GM12878 (cell line): ENCODE data around the gene FNDC3A. TPM values are rescaled to one million over a fixed set of nuclear protein-coding genes. Genes with fewer than 3 reads are reported as not detected.

Experiments
- ATAC-seq: fragments of 200-7000 bp; cut with Tn5 transposase; 3 replicates; pipeline ENCODE4 v1.9.1; 2020; ENCODE audit warnings: mild to moderate bottlenecking, moderate library complexity
- BruUV-seq: library from RNA; stranded (reverse); fragments of 400-500 nt; replicated peaks from 2 replicates; lab custom pipeline; 2021; lab: Mats Ljungman, UMichigan
- CTCF ChIA-PET: fragments of 300-600 bp; sonication (Branson Sonifier 250); formaldehyde crosslinking; extraction: SDS; loops from one replicate; lab custom pipeline; 2021; ENCODE audit warnings: inconsistent platforms; lab: Yijun Ruan, JAX
- POLR2A ChIA-PET: fragments of 350-600 bp; formaldehyde crosslinking; extraction: SDS; loops from one replicate; lab custom pipeline; 2021; ENCODE audit warnings: inconsistent platforms; lab: Charles Lee
- RAD21 ChIA-PET: fragments of 300-600 bp; sonication (Branson Sonifier 250); formaldehyde crosslinking; loops from one replicate; lab custom pipeline; 2023; ENCODE audit warnings: antibody characterized with exemption; ENCODE audit not compliant: unreplicated experiment; lab: Charles Lee
- SMC1A ChIA-PET: fragments of 300-600 bp; sonication (Branson Sonifier 250); formaldehyde crosslinking; loops from one replicate; lab custom pipeline; 2023; ENCODE audit not compliant: unreplicated experiment, uncharacterized antibody; lab: Charles Lee
- DNase-seq: peaks from one replicate; pipeline ENCODE4 v3.0.0-alpha.2; 2011; ENCODE audit warnings: low read depth, low spot score
- FAIRE-seq: peaks from 3 replicates; lab custom pipeline; 2011; peaks lifted over from hg19 to GRCh38; lab: Jason Lieb, UNC
- H2AFZ ChIP-seq: 2 replicates; pipeline ENCODE4 v1.6.0; 2011; ENCODE audit warnings: low read depth, low read length, control low read depth; ENCODE audit not compliant: control insufficient read depth
- H3K27ac ChIP-seq: 2 replicates; pipeline ENCODE4 v1.5.1; 2011; ENCODE audit warnings: control low read depth; ENCODE audit not compliant: control insufficient read depth, insufficient read depth
- H3K27me3 ChIP-seq, 2 experiments: replicated peaks in 1 of 2; 2 replicates each; pipeline versions ENCODE4 v1.6.0 to v1.6.1; 2011; ENCODE audit warnings: low read length in 1 of 2; ENCODE audit not compliant: control insufficient read depth in 2 of 2, insufficient read depth in 2 of 2
- H3K36me3 ChIP-seq, 2 experiments: 2 replicates each; pipeline ENCODE4 v1.5.1; 2011; ENCODE audit warnings: low read length in 1 of 2; ENCODE audit not compliant: control insufficient read depth in 2 of 2, insufficient read depth in 2 of 2
- H3K4me1 ChIP-seq: 2 replicates; pipeline ENCODE4 v1.6.1; 2011; ENCODE audit warnings: mild to moderate bottlenecking, low read length, moderate library complexity, mixed read lengths; ENCODE audit not compliant: control insufficient read depth, insufficient read depth
- H3K4me2 ChIP-seq: 2 replicates; pipeline ENCODE4 v1.6.0; 2011; ENCODE audit warnings: control low read depth; ENCODE audit not compliant: control insufficient read depth, insufficient read depth
- H3K4me3 ChIP-seq: fragments of 200-600 bp; sonication (generic); 2 replicates; pipeline ENCODE4 v1.5.1; 2016
- H3K79me2 ChIP-seq: 2 replicates; pipeline ENCODE4 v1.6.0; 2011; ENCODE audit warnings: low read length; ENCODE audit not compliant: control insufficient read depth, insufficient read depth
- H3K9ac ChIP-seq: 2 replicates; pipeline ENCODE4 v1.8.0; 2011; ENCODE audit warnings: low read length, control low read depth, mixed read lengths; ENCODE audit not compliant: control insufficient read depth, insufficient read depth
- H3K9me3 ChIP-seq: replicated peaks from 3 replicates; pipeline ENCODE4 v1.5.1; 2011; ENCODE audit warnings: mild to moderate bottlenecking, low read length; ENCODE audit not compliant: control insufficient read depth, insufficient read depth
- H4K20me1 ChIP-seq: 2 replicates; pipeline ENCODE4 v1.6.0; 2011; ENCODE audit not compliant: control insufficient read depth, insufficient read depth
- ATF2 ChIP-seq: IDR thresholded peaks from 2 replicates; pipeline ENCODE4 v1.6.1; 2012; ENCODE audit warnings: low read length, inconsistent platforms
- CUX1 ChIP-seq: IDR thresholded peaks from 2 replicates; pipeline ENCODE4 v1.6.1; 2012; ENCODE audit warnings: improper control_type of control experiment, low read depth, low read length; ENCODE audit not compliant: insufficient replicate concordance
- GATAD2B ChIP-seq: fragments of 450-650 bp; conservative IDR thresholded peaks from 2 replicates; pipeline ENCODE4 v1.6.1; 2017; ENCODE audit warnings: low read depth, mild to moderate bottlenecking, moderate library complexity
- NBN ChIP-seq: fragments of 450-650 bp; IDR thresholded peaks from 2 replicates; pipeline ENCODE4 v1.6.1; 2016
- NFYA ChIP-seq: IDR thresholded peaks from 2 replicates; pipeline ENCODE4 v1.6.1; 2011; ENCODE audit warnings: low read depth, mild to moderate bottlenecking, low read length, improper control_type of control experiment, borderline replicate concordance
- PAX5 ChIP-seq: IDR thresholded peaks from 2 replicates; pipeline ENCODE4 v1.6.1; 2011; ENCODE audit warnings: low read depth, low read length, borderline replicate concordance
- PAX8 ChIP-seq: fragments of 450-650 bp; IDR thresholded peaks from 2 replicates; pipeline ENCODE4 v1.6.1; 2017; ENCODE audit warnings: mild to moderate bottlenecking, moderate library complexity
- PBX3 ChIP-seq: IDR thresholded peaks from 2 replicates; pipeline ENCODE4 v1.6.1; 2011; ENCODE audit warnings: mild to moderate bottlenecking, low read depth, low read length, moderate library complexity; ENCODE audit not compliant: insufficient replicate concordance
- RELA ChIP-seq: fragments of 450-650 bp; IDR thresholded peaks from 2 replicates; pipeline ENCODE4 v1.8.0; 2014; ENCODE audit warnings: borderline replicate concordance; ENCODE audit not compliant: partially characterized antibody
- SRF ChIP-seq, 2 experiments: IDR thresholded peaks; 2 replicates each; pipeline ENCODE4 v1.6.1; 2011; ENCODE audit warnings: low read depth in 2 of 2, low read length in 2 of 2, mild to moderate bottlenecking in 1 of 2, moderate library complexity in 1 of 2
- TCF12 ChIP-seq: IDR thresholded peaks from 2 replicates; pipeline ENCODE4 v1.6.1; 2011; ENCODE audit warnings: low read depth, mild to moderate bottlenecking, low read length
- USF1 ChIP-seq: IDR thresholded peaks from 2 replicates; pipeline ENCODE4 v1.6.1; 2011; ENCODE audit warnings: borderline replicate concordance, low read depth, mild to moderate bottlenecking, moderate library complexity, mixed read lengths, low read length; ENCODE audit not compliant: insufficient read depth; ENCODE audit errors: extremely low read length
- WGBS: methylation state at CpG from one replicate; pipeline ENCODE4 v1.1.6; 2016; ENCODE audit warnings: low lambda C conversion rate; ENCODE audit not compliant: insufficient replicate concordance, insufficient coverage; ENCODE audit errors: missing lambda C conversion rate; 5-methylcytosine and 5-hydroxymethylcytosine counted together
- in situ Hi-C: fragments of 300-500 bp; cut with MboI; formaldehyde crosslinking; loops from 9 replicates; pipeline ENCODE4 v1.14.3; 2018; ENCODE audit warnings: mixed read lengths
- intact Hi-C: fragments of 100-400 bp; cut with micrococcal nuclease; formaldehyde crosslinking; loops from one replicate; pipeline ENCODE4 v1.14.2; 2022; ENCODE audit not compliant: unreplicated experiment
- polyA plus RNA-seq, 11 experiments: library from polyadenylated mRNA; depleted of rRNA in 4 of 11; unstranded in 6 of 11; stranded (reverse) in 5 of 11; fragments of >200 nt; fragmentation: Nextera tagmentation in 4 of 11; fragmentation: Illumina TruSeq in 1 of 11; extraction: Ambion mirVana in 4 of 11; extraction: Trizol in 1 of 11; gene quantifications; 1 replicate in 1 of 11; 2 replicates in 10 of 11; pipeline versions ENCODE4 v1.2.1 to v1.2.3, GENCODE V29; 2011 to 2016; ENCODE audit warnings: inconsistent platforms in 2 of 11, missing spikeins in 2 of 11, low read depth in 1 of 11
- total RNA-seq, 4 experiments: library from RNA; depleted of rRNA in 3 of 4; stranded (reverse); fragments of >200 nt in 3 of 4; fragmentation: Illumina TruSeq in 1 of 4; extraction: Trizol in 1 of 4; gene quantifications; 2 replicates each; pipeline versions ENCODE4 v1.2.1 to v1.2.3, GENCODE V29; 2013 to 2021

Gene FNDC3A
- total and polyA plus RNA-seq, 10 of the 15 experiments (the other 5 are each of a cell fraction or from before 2014, with no cell fraction given) = 6.3 to 46.4 (median 22.8) TPM

- no peak for TF ChIP-seq ATF2
- no peak for TF ChIP-seq NBN
- TF ChIP-seq, all 136 proteins: peak for 0
Observed at GRCh38 chr13:49217962-49218492, 242.3 kb downstream of the FNDC3A start (continued).

- no peak overlapping the region for H3K4me3 ChIP-seq
- peaks cover 2% of the 10 kb centered on the region; the same call in 1 of the 3 replicates for H3K9me3 ChIP-seq
- H3K27me3 ChIP-seq = peaks cover 0 to 5% of the 10 kb centered on the region in 2 experiments; a peak in 3 of 4 replicates
- CTCF ChIA-PET = no interaction called here
- no peak overlapping the region for H3K4me2 ChIP-seq
- SMC1A ChIA-PET = no interaction called here
- no peak for TF ChIP-seq TCF12
- TF ChIP-seq RELA = no peak
- TF ChIP-seq NFYA = no peak
- TF ChIP-seq CUX1 = no peak
- no peak for TF ChIP-seq PAX5
- TF ChIP-seq PAX8 = no peak
- TF ChIP-seq PBX3 = no peak
- no peak for TF ChIP-seq USF1
- TF ChIP-seq GATAD2B = no peak
- TF ChIP-seq SRF (IDR thresholded peaks at IDR 0.05; ENCODE audit: low read depth in 2 of 2, low read length in 2 of 2) = no peak
- 86% methylated on average over 22 of the region's 25 CpGs for WGBS
- no peaks in the 10 kb centered on the region for H3K36me3 ChIP-seq
- POLR2A ChIA-PET = no interaction called here
- BruUV-seq = no TSS peak
- H3K27ac ChIP-seq = no peak overlapping the region
- no peaks in the 10 kb centered on the region for H4K20me1 ChIP-seq
- DNase-seq (no peak), FAIRE-seq (no peak), ATAC-seq (no peak)
- H3K9ac ChIP-seq = no peak overlapping the region
- RAD21 ChIA-PET = no interaction called here
- no peaks in the 10 kb centered on the region for H3K79me2 ChIP-seq
- in situ Hi-C loops (no loop called here), intact Hi-C loops (no loop called here)
- peaks cover 4% of the 10 kb centered on the region for H3K4me1 ChIP-seq
- no peak overlapping the region for H2AFZ ChIP-seq
Observed at GRCh38 chr13:49218493-49219051, 242.9 kb downstream of the FNDC3A start.
